H1 (cell line): ENCODE data around the gene PKD1L1. TPM values are rescaled to one million over a fixed set of nuclear protein-coding genes. Genes with fewer than 3 reads are reported as not detected.

Experiments
- CREB1 ChIP-seq: IDR thresholded peaks from 2 replicates; pipeline ENCODE4 v1.6.1; 2012; ENCODE audit warnings: inconsistent platforms
- PHF8 ChIP-seq: fragments of 200-600 bp; sonication (generic); conservative IDR thresholded peaks from 2 replicates; pipeline ENCODE4 v1.7.1; 2012; ENCODE audit warnings: low read depth, mild to moderate bottlenecking, inconsistent platforms, low read length, moderate library complexity
- POLR2A ChIP-seq, 2 experiments: IDR thresholded peaks; 1 replicate in 1 of 2; 2 replicates in 1 of 2; pipeline ENCODE4 v1.6.1; 2011; ENCODE audit warnings: low read depth in 2 of 2, low read length in 2 of 2, mild to moderate bottlenecking in 2 of 2; ENCODE audit errors: control extremely low read depth in 1 of 2
- RBBP5 ChIP-seq: IDR thresholded peaks from 2 replicates; pipeline ENCODE4 v1.7.1; 2012; ENCODE audit warnings: low read depth, mild to moderate bottlenecking, inconsistent platforms, low read length, moderate library complexity, borderline replicate concordance
- polyA plus RNA-seq, 7 experiments: library from polyadenylated mRNA; depleted of rRNA in 3 of 7; stranded (reverse) in 5 of 7; unstranded in 2 of 7; fragments of >200 nt in 5 of 7; fragments of 200-250 nt in 2 of 7; gene quantifications; 1 replicate in 5 of 7; 2 replicates in 1 of 7; 4 replicates in 1 of 7; pipeline versions ENCODE4 v1.2.1 to v1.2.3, GENCODE V29; 2011 to 2013; ENCODE audit warnings: missing spikeins in 2 of 7, mixed read lengths in 2 of 7
- total RNA-seq: library from RNA; stranded (reverse); fragmentation: NEBNext Ultra II Directional; extraction: Animal tissue kit (Norgen Biotek cat#: 25700); gene quantifications from 2 replicates; pipeline ENCODE4 v1.2.1, GENCODE V29; 2021
- TF ChIP-seq, protein P1 (sequence below): IDR thresholded peaks from 2 replicates; pipeline ENCODE4 v1.6.1; 2012; ENCODE audit warnings: inconsistent platforms
- TF ChIP-seq, protein P2 (sequence below): IDR thresholded peaks from 2 replicates; pipeline ENCODE4 v1.6.1; 2012; ENCODE audit warnings: low read length, inconsistent platforms

Gene PKD1L1
- total and polyA plus RNA-seq, 2 of the 8 experiments (the other 6 are each of a cell fraction or from before 2014, with no cell fraction given) = 0.22 to 0.35 TPM

GRCh38 chr7:47741984-47742383, 206.3 kb downstream of the PKD1L1 start (continued):
- TF ChIP-seq, protein P1, sequence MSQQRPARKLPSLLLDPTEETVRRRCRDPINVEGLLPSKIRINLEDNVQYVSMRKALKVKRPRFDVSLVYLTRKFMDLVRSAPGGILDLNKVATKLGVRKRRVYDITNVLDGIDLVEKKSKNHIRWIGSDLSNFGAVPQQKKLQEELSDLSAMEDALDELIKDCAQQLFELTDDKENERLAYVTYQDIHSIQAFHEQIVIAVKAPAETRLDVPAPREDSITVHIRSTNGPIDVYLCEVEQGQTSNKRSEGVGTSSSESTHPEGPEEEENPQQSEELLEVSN = no peak
- TF ChIP-seq RBBP5 (no peak), CREB1 (no peak), PHF8 (no peak), POLR2A (IDR thresholded peaks at IDR 0.05; ENCODE audit: control extremely low read depth in 1 of 2, low read depth in 2 of 2, low read length in 2 of 2) (no peak)
- TF ChIP-seq, protein P2, sequence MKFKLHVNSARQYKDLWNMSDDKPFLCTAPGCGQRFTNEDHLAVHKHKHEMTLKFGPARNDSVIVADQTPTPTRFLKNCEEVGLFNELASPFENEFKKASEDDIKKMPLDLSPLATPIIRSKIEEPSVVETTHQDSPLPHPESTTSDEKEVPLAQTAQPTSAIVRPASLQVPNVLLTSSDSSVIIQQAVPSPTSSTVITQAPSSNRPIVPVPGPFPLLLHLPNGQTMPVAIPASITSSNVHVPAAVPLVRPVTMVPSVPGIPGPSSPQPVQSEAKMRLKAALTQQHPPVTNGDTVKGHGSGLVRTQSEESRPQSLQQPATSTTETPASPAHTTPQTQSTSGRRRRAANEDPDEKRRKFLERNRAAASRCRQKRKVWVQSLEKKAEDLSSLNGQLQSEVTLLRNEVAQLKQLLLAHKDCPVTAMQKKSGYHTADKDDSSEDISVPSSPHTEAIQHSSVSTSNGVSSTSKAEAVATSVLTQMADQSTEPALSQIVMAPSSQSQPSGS = no peak
